Stimulated activated CD8-positive, alpha-beta memory T cell treated with anti-CD3 and anti-CD28 coated beads, Interleukin-7, amount 100 ng/mL, for 4 hours (primary cell): Measurements from ENCODE around the gene RNU1-4.
"Not testable (repeated sequence)": the region's sequence is repeated elsewhere in the genome, so short reads cannot be mapped to it uniquely, and the experiment has no call there.

Source experiments
- DNase-seq, 2 donors: peaks; one replicate each; pipeline ENCODE4 v3.0.0-alpha.2; 2020; ENCODE audit warnings: low read depth in 2 of 2

Gene RNU1-4

DNA sequence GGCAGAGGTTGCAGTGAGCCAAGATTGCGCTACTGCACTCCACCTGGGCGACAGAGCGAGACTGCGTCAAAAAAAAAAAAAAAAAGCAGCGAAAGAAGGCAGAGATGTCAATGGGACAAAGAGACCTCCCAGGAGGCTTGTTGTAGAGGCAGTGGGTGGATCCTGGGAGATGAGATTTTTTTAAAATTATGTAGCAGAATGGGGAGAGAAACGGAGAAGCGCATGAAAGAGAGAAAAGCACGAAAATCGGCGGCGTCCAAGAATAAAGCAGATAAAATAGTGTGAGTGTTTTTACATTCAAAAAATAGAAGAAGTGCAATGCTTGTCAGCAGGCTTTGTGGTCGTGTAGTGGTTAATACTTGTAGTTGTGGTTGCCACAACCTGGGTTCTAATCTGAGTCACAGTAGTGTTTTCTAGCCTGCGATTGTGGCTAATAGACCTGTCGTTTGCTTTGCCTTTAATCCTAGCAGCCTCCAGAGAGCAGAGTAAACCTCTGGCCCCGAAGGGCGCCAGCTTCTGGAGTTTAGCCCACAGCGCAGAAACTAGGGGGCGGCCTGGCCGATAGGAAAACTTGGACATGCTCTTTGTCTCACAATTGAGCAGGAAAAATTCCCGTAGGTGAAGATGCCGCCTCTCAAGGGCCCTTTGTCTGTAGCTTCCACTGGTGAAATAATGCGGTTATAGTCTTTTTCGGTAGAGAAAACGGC is 11.9 kb upstream of the RNU1-4 start:
- not testable (repeated sequence) for DNase-seq

DNA sequence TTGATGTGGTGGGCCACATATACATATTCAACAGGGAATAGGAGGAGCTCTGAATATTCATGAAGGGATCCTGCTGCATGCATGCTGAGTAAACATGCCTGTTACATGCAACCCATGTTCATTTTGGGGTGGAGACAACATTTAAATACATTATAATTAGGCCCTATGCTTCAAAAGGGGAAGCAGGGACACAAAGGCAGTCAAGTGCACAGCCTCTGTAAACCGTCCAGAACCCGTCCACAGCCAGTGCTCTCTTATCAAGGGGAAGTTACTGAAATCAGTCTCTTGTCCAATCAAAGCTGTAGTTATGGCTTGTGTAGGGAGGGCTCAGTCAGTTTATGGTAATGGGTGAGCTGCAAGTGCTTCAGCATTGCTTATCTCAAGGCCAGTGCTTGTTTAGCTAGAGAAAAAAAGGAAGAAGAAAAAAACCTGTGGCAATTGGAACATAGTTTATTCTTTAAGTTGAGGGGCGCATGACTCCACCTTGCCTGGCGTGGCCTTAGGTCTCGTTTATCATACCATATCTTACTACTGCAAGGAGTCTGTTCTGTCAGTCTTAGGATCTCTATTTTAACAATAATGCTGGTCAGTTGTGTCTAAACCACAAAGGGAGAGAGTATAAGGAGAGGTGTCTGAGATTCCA is 7.9 kb upstream of the RNU1-4 start:
- not testable (repeated sequence) for DNase-seq

- DNase-seq: not testable (repeated sequence)
Observed at GRCh38 chr1:16741230-16741629, 914 bp downstream of the RNU1-4 start.

- DNase-seq: not testable (repeated sequence)
Observed at GRCh38 chr1:16747660-16748059, 7.3 kb downstream of the RNU1-4 start.

DNA sequence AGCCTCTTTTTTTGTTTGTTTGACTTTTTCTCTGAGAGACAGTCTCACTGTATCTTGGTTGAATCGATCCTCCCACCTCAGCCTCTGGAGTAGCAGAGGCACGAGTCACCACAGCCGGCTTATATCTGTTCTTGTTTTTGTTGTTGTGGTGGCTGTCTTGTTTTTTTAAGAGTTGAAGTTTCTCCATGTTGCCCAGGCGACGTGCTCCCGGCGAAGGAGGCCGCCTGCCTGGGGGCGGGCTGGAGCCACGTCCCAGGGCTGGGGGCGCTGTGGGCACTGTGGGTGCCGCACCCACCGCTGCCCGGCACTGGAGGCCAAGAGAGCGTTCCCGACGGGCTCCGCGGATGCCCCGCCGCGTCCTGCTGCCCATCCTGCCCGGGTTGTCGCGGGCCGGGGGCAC is 8.4 kb downstream of the RNU1-4 start:
- not testable (repeated sequence) for DNase-seq

GRCh38 chr1:16749910-16750888 is 9.9 kb downstream of the RNU1-4 start:
- DNase-seq: not testable (repeated sequence)

DNA sequence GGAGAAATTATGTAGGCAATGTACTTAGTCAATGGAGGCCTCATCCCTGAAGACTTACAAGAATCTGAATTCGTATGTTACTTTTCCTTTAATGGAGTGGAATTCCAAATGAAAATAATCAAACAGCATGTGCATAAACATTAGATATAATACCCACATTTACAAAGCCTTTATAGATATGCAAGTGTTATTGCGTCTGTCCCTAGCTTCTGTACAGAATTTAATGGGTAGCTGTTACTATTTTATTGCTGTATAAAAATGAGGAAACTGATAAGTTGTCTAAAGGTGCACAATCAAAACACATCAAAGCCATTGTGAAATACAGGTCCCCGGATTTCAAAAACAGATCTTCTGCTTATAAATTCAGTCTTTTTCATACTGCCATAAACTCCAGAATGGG is 12.5 kb downstream of the RNU1-4 start:
- DNase-seq: not testable (repeated sequence)

- not testable (repeated sequence) for DNase-seq
Observed at GRCh38 chr1:16755385-16755784, 15.1 kb downstream of the RNU1-4 start.

- not testable (repeated sequence) for DNase-seq
Observed at GRCh38 chr1:16755932-16756331, 15.6 kb downstream of the RNU1-4 start.

DNA sequence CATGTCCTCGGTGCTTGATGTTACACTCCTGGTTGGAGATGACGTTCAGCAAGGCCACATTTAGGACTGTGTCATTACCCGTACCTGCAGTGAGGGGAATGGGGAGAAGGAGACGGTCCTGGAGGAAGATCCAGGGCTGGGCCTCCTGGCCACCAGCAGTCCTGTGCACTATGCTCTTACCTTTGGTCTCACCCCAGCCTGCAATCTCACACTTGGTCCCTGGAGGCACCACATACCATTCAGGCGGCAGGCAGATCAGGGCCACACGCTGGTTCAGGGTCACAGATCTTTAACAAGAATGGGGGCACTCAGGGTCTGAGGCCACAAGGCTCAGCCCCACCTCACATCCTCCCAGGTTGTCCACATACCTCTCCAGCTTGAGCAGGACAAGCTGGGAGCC is 17.3 kb downstream of the RNU1-4 start:
- DNase-seq: not testable (repeated sequence)

GRCh38 chr1:16758060-16758459 is 17.7 kb downstream of the RNU1-4 start:
- DNase-seq: not testable (repeated sequence)

DNA sequence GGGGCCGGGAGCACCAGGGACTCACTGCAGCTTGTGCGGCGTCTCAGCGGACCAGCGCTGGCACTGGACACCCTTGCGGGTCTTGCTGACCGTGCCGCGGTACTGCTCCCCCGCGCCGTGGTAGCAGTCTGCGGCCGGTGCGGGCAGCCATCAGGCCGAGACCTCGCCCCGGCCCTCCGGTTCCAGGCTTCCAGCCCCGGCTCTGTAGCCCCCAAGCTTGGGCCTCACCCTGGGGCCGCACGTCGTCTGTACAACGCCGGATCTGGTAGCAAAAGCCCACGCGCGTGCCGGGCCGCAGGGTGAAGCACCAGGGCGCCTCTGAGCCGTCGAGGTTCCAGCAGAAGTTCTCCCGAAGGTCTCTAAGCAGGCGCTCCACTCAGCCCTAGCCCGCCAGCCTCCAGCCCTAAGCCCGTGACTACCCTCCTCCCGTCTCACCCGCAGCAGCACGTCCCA is 18.8 kb downstream of the RNU1-4 start:
- not testable (repeated sequence) for DNase-seq

- DNase-seq: not testable (repeated sequence)
Observed at GRCh38 chr1:16759650-16760455, 19.5 kb downstream of the RNU1-4 start.

DNA sequence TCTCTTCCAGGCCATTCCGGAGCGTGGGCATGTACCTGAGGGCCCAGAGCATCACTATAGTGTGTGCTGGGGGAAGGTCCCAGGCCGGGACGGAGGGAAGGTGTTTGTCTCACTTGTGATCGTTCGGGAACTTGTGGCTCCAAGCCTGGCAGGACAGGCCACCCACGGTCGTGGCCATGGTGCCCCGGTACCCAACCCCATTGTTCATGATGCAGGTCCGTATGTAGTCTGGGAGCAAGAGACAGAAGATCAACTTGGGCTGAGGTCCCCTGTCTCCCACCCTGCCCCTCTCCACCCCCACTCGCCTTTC is 20.1 kb downstream of the RNU1-4 start:
- not testable (repeated sequence) for DNase-seq

GRCh38 chr1:16760801-16761200 is 20.5 kb downstream of the RNU1-4 start:
- not testable (repeated sequence) for DNase-seq

- DNase-seq: not testable (repeated sequence)
Observed at GRCh38 chr1:16764248-16764819, 24.0 kb downstream of the RNU1-4 start.

GRCh38 chr1:16764820-16765655 is 24.7 kb downstream of the RNU1-4 start:
- not testable (repeated sequence) for DNase-seq

DNA sequence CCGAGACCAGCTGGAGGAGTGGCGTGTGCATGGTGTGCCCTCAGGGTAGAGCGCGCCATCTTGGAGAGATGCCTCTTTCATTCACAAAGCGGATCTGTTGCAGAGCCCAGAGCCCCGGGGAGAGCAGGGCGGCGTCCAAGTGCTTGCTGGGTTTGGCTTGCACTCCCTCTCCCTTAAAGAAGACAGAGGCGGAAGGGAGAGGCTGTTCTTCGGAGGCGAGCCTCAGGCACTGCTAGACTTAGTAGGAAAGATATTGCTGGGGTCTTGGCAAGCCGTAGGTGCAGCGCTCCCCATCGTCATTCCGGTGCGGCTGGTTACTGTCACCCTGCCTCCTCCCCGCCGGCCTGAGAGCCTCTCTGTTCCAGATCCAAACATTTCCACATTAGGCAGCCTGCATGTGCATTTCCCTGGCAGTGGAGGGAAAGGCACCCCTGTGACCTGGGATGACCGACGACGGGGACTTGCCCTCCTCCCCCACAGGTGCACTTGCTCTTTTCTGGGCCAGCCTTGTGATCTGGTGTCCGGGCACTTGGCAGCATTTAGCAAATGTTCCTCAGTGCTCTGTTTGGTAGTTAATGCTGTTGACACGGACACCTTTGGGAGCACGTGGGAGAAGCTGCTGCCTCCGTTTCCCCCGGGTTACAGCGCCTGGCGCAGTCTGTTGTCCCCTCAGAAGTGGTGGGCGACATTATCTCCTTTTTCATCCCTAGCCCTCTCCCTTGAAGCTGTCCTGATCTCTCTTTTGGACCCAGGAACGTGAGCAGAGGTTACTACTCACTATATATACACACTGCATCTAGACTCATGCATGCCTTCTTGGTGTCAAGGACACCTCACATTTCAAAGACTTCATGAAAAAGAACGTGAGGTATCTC is 25.7 kb downstream of the RNU1-4 start:
- DNase-seq: not testable (repeated sequence)

DNA sequence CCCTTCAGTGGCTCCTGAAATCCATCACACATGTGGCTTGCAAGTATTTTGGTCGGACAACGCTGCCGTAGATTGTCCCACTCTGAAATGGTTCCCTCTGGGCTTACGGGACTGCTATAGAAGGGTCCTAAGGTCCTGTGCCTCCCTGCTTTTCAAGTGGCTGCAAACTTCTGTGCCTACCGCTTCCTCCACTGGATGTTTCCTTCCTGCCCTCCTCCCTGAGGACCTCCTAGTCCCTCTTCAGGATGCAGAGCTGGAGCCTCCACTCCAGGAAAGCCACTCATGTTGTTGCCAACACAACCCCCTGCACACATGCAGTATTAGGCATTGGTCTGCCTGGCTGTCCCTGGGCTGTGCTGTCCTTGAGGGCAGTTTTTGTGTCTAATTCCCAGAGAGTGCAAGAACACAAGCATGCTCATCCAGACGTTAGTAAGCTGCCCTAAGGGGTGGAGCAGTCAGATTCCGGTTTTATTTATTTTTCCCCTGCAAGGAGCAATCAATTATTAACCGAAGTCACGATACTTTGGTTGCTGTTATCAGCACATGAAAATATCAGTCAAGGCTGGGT is 26.5 kb downstream of the RNU1-4 start:
- DNase-seq: not testable (repeated sequence)
